GM18870 (cell line): ENCODE results near the gene ACKR3.

Source experiments
- ATAC-seq: cut with Tn5 transposase; IDR thresholded peaks from one replicate; pipeline ENCODE4 v1.9.1; 2021; ENCODE audit warnings: moderate library complexity; ENCODE audit not compliant: unreplicated experiment

ACKR3 gene

GRCh38 chr2:236568068-236568921 lies 1.3 kb upstream of the ACKR3 start:
- ATAC-seq: no peak

- ATAC-seq: no peak
These were observed 578 bp upstream of the ACKR3 start for GRCh38 chr2:236568922-236569572.

- ATAC-seq: no peak
These were observed 650 bp downstream of the ACKR3 start for GRCh38 chr2:236570081-236570868.

- no peak for ATAC-seq
These were observed 1.5 kb downstream of the ACKR3 start for GRCh38 chr2:236571145-236571544.

GRCh38 chr2:236572482-236572881 lies 2.9 kb downstream of the ACKR3 start:
- no peak for ATAC-seq

- ATAC-seq: no peak
These were observed 3.7 kb downstream of the ACKR3 start for GRCh38 chr2:236573066-236573929.

- no peak for ATAC-seq
These were observed 4.4 kb downstream of the ACKR3 start for GRCh38 chr2:236574000-236574399.

- ATAC-seq: no peak
These were observed 5.0 kb downstream of the ACKR3 start for GRCh38 chr2:236574424-236575145.

- ATAC-seq: no peak
These were observed 5.9 kb downstream of the ACKR3 start for GRCh38 chr2:236575510-236575909.

GRCh38 chr2:236576087-236576486 lies 6.5 kb downstream of the ACKR3 start:
- no peak for ATAC-seq

GRCh38 chr2:236576953-236577352 lies 7.3 kb downstream of the ACKR3 start:
- ATAC-seq: no peak

GRCh38 chr2:236577481-236578410 lies 8.1 kb downstream of the ACKR3 start:
- no peak for ATAC-seq

- ATAC-seq: no peak
These were observed 8.8 kb downstream of the ACKR3 start for GRCh38 chr2:236578411-236578846.

GRCh38 chr2:236579048-236579745 lies 9.6 kb downstream of the ACKR3 start:
- ATAC-seq: no peak

- no peak for ATAC-seq
These were observed 10.2 kb downstream of the ACKR3 start for GRCh38 chr2:236579746-236580315.

GRCh38 chr2:236580746-236581355 lies 11.2 kb downstream of the ACKR3 start:
- ATAC-seq: no peak

GRCh38 chr2:236581546-236581945 lies 11.9 kb downstream of the ACKR3 start:
- ATAC-seq: no peak
